Posterior cingulate gyrus (tissue), 11 donors: ENCODE measurements around the gene HOXD9.

ENCODE experiments used
- DNase-seq, 10 donors: peaks; one replicate each; pipeline versions ENCODE4 v3.0.0 to v3.0.0-alpha.2; 2020 to 2021; ENCODE audit warnings: mixed read lengths in 3 of 10
- intact Hi-C: fragments of 100-400 bp; cut with DNase I; formaldehyde crosslinking; loops from one replicate; pipeline ENCODE4 v1.15.1; 2023

The HOXD9 gene

DNA sequence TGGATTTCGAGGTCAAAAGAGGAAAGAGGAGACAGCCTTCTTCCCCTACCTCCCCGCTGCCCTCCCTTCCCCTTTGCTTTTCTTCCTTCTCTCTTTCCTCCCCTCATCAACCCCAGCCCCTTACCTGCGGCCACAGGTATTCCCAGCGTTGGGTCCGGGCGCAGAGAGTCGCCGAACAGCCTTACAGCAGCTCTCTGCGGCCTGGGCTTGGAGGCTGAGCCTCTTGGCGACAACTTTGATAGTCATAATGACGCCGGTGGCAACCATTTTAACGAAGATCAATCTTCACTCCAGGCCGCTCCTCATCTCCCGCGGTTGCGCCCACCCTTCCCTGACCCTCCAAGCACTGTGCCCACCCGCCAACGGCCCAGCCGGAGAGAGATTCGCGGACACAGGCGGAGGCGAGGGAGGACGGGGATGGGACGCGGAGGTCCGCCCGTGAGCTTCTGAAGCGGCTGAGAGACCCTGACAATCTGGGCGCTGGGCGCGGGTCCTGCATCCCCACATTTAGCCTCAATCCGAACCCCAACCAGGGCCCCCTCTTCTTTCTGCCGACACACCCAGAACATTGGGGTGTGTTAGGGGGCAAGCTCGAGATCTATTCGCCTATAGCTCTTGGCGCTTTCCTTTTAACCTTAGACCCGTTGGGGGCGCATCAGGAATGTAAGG, 37.3 kb upstream of the HOXD9 start:
- intact Hi-C loops: loop anchor here (5.0 kb wide), 2 partner anchors 718 to 833 kb away; no protein-coding TSS in a partner anchor
- peak in 2 of 10 donors; percentile 66 to 67 for DNase-seq

DNA sequence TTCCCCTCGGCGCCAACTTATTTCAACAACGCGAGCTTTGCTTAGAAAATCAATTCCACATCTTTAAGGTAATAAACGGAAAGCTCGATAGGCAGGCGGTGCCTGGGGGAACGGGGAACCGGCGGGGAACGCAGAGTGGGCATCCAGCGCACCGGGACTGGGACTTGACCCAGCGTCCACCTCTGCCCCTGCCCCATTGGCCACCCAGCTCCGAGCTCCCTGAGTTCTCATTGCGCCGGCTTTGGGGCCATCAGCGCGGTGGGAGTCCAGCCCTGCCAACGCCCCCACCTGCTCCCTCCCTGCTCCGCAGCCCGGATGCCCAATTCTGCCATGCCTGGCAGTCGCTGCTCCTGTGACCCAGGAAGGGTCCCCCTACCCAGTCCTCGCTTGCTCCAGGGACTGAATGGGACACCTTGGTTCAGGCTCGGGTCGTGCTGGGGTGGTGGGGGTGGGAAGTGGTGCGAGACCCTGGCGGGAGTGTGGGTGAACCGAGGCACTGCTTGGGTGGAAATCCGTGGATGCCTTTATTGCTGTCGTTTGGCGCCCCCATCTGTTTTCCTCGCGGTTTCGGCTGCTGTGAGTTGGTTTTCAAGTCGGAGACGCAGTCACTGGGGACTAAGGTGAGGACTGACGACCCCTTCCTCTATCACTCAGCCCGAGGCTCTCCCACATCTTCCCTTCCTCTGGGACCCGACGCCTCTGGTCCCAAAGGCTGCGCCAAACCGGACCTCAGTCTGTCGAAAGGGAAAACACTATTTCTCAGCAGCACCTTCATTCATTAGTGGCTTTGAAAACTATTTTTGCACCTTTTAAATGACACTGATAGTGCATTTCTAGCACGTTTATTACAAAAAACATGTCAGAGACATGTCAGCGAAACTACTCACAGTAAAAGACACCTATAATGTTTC, 36.4 kb upstream of the HOXD9 start:
- intact Hi-C loops: loop anchor here (2.0 to 5.0 kb wide), 3 partner anchors 395 to 834 kb away; no protein-coding TSS in a partner anchor
- DNase-seq: peak in 7 of 10 donors; percentile 49 to 83 (median 56)

GRCh38 chr2:176087330-176088047, 35.0 kb upstream of the HOXD9 start:
- intact Hi-C loops: loop anchor here (2.0 to 5.0 kb wide), 3 partner anchors 397 to 835 kb away; no protein-coding TSS in a partner anchor
- DNase-seq: no peak

DNA sequence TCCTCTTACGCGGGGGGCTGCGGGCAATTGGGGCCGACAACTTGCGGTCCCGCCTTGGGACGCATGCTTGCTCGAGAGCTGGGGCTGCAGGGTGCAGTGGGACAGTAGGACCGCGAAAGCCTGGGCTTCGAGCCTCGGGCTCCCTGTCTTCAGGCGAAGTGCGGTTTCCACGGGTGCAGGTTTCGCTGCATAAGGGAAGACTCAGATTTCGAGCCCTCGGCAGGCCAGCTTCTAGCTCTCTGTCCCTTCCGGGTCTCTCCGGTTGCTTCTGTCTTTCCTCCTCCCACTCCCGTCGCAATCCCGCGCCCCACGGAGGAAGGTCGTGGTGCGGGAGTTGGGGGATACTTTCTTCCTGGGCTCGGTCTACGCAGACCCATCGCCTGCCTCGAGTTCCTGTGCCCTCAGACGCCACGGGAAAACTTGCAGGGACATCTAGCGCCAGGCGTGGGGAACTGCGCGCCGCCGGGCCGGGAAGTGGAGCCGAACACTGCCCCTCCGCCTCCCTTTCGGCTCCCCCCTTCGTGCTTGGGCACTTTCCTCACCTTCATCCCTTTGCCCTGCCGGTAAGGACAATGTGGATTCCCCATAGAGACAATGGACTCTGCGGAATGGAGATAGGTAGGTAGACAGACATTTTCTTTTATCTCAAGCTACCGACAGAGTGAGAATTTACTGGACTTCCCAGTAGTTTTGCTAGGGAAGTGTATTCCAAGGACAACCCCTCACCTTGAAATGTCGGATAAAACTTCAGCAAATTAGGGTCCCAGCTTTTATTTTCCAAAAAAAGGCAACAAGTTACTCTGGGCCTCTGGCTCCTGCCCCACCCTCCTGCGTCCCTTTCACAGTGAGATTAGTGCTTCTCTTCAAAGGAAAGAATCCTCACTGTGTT, 34.2 kb upstream of the HOXD9 start:
- DNase-seq: peak in 8 of 10 donors; percentile 37 to 93 (median 54)

GRCh38 chr2:176088937-176089842, 33.3 kb upstream of the HOXD9 start:
- DNase-seq: no peak
- intact Hi-C loops: loop anchor here (5.0 kb wide), 2 partner anchors 722 to 837 kb away; no protein-coding TSS in a partner anchor

More for the DNA sequence above, 34.2 kb upstream of the HOXD9 start:
- intact Hi-C loops: loop anchor here (5.0 kb wide), 2 partner anchors 721 to 836 kb away; no protein-coding TSS in a partner anchor

GRCh38 chr2:176089843-176090395, 32.6 kb upstream of the HOXD9 start:
- intact Hi-C loops: loop anchor here (5.0 kb wide), 2 partner anchors 723 to 838 kb away; no protein-coding TSS in a partner anchor
- no peak for DNase-seq

DNA sequence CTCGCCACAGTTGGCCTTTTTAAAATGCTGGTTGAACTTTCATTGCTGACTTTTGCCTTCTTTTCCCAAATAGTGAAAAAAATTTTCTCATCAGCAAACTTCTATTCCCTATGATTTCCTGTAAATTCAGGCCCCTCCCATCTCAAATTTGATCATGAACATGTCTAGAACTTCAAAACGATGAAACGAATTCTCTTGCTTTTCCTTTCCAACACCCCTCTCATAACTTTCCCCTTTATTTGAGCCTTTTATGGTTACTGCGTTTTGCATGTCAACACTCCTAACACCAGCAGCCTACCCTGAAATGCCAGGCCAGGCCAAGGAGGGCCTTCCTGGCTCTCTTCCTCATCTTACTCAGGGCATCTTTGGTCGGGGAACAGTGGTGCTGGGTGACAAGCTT, 31.7 kb upstream of the HOXD9 start:
- DNase-seq: no peak
- intact Hi-C loops: no loop called here

DNA sequence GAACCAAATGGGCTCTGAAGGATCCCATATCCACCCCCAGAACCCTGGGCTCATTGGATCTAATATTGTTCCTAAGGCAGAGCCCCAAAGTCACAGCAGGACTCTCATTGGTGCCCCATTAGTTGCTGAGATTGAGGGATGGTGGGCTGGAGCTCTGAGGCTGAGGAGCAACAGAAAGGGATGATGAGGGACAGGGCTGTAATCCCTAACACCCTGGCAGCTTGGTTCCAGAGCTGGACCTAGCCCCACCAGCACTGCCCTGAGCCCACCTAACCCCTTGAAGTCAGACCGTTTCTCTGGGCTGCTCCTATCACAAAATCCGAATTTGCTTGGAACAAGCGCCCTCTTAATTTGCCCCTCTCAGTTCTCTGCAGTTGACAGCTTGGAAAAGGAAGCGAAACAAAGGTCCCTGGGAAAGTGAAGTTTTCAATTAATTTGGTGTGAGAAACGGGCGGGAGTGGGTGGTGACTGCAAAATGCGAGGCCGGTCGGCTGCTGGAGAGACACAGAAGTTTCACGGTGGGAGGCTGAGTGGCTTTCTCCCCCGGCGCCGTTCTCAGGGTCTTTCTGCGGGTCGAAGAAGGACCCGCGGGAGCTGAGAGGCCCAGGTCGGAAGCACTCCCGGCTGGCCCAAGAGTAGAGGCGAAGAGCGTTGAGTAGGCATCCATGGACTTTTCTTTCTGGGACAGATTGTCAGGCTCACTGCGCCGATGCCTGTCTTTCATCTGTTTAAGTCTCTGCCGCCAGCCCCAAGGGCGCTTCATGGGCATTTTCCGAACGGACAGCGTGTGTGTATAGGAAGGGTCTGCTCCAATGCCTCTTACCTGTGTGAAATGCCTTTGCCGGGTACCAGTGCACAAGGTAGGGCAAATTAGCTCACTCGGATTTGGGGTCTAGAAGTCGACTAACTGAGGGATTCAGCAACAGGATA, 30.9 kb upstream of the HOXD9 start:
- peak in 1 of 10 donors; percentile 68 for DNase-seq
- intact Hi-C loops: no loop called here

DNA sequence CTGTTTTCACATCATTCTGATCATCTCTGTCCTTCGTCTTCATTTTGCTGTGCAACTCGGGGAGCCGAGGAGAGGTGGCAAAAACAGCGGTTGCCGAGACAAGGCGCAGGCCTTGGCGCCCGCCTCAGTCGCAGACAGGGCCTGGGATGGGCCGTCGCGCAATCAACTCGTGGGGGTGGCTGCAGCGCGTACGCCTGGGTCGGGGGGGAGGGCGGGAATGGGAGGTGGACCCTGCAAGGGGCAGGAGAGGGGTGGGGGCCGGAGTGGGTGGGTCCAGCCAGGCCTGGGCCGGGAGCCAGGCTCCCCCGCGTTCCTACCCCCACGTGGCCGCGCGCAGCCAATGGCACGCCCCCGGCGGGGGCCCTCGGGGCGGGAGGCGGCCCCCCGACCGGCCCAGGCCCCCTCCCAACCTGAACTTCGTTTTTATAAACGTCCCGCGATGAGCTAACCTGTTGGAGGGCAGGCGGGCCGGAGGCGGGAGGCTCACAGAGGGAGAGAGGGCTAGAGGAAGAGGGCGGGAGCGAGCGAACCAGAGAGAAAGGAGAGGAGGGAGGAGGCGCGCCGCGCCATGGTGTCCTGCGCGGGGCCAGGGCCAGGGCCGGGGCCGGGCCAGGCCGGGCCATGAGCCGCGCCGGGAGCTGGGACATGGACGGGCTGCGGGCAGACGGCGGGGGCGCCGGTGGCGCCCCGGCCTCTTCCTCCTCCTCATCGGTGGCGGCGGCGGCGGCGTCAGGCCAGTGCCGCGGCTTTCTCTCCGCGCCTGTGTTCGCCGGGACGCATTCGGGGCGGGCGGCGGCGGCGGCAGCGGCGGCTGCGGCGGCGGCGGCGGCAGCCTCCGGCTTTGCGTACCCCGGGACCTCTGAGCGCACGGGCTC, 30.0 kb upstream of the HOXD9 start, which contains the start of gene HOXD13:
HOXD13 (plus strand) TSS at position 452 of the 875 bp plus-strand sequence; CDS start at position 622, 170 bp downstream.
- intact Hi-C loops: no loop called here
- peak in 1 of 10 donors; percentile 72 for DNase-seq

DNA sequence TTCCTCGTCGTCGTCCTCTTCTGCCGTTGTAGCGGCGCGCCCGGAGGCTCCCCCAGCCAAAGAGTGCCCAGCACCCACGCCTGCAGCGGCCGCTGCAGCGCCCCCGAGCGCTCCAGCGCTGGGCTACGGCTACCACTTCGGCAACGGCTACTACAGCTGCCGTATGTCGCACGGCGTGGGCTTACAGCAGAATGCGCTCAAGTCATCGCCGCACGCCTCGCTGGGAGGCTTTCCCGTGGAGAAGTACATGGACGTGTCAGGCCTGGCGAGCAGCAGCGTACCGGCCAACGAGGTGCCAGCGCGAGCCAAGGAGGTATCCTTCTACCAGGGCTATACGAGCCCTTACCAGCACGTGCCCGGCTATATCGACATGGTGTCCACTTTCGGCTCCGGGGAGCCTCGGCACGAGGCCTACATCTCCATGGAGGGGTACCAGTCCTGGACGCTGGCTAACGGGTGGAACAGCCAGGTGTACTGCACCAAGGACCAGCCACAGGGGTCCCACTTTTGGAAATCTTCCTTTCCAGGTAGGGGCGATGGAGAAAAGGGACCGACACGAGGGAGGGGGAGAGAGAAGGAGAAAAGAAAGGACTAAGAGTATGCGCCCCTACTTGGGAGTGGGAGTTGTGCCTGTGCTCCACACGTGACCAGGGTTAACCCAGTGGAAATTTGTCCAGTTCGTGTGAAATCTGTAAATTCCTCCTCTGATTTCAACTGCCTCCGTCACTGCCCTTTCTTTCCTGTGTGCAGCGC, 29.2 kb upstream of the HOXD9 start:
- intact Hi-C loops: no loop called here
- DNase-seq: peak in 1 of 10 donors; percentile 71

- no peak for DNase-seq
- intact Hi-C loops: no loop called here
Measured at GRCh38 chr2:176093898-176094249, 28.6 kb upstream of the HOXD9 start.

DNA sequence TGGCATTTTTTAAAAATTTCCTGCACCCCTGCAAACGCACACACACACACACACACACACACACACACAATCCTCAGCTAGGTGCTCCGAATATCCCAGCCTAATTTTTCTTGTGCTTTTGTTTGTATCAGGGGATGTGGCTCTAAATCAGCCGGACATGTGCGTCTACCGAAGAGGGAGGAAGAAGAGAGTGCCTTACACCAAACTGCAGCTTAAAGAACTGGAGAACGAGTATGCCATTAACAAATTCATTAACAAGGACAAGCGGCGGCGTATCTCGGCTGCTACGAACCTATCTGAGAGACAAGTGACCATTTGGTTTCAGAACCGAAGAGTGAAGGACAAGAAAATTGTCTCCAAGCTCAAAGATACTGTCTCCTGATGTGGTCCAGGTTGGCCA, 28.2 kb upstream of the HOXD9 start:
- DNase-seq: no peak
- intact Hi-C loops: no loop called here

GRCh38 chr2:176095421-176095820, 27.1 kb upstream of the HOXD9 start:
- DNase-seq: no peak
- intact Hi-C loops: no loop called here

GRCh38 chr2:176096243-176096985, 26.1 kb upstream of the HOXD9 start:
- intact Hi-C loops: no loop called here
- DNase-seq: no peak
